Mucosa of descending colon (tissue), 3 donors: ENCODE data around the gene CAPN5. TPM values are rescaled to one million over a fixed set of nuclear protein-coding genes. Genes with fewer than 3 reads are reported as not detected.
"Not testable (repeated sequence)": the region's sequence is repeated elsewhere in the genome, so short reads cannot be mapped to it uniquely, and the experiment has no call there.

ENCODE experiments used
- ATAC-seq: fragments of 200-7000 bp; cut with Tn5 transposase; one replicate; pipeline ENCODE4 v1.9.1; 2020; ENCODE audit warnings: mild to moderate bottlenecking, moderate library complexity
- DNase-seq, 3 donors: peaks; one replicate each; pipeline ENCODE4 v3.0.0-alpha.2; 2020
- H3K36me3 ChIP-seq: fragments of 200-600 bp; one replicate; pipeline ENCODE4 v1.8.0; 2021; ENCODE audit warnings: low read depth, mild to moderate bottlenecking
- H3K4me1 ChIP-seq: fragments of 200-600 bp; one replicate; pipeline ENCODE4 v1.8.0; 2021; ENCODE audit warnings: low read depth, mild to moderate bottlenecking
- H3K4me3 ChIP-seq: fragments of 200-600 bp; one replicate; pipeline ENCODE4 v1.8.0; 2021; ENCODE audit warnings: mild to moderate bottlenecking
- H3K9me3 ChIP-seq: fragments of 200-600 bp; one replicate; pipeline ENCODE4 v1.8.0; 2021; ENCODE audit warnings: mild to moderate bottlenecking
- intact Hi-C, 2 donors: fragments of 100-400 bp; cut with DNase I in 1 of 2; cut with micrococcal nuclease in 1 of 2; formaldehyde crosslinking; loops; one replicate each; pipeline versions ENCODE4 v1.11.0 to v1.11.1; 2022; cut with DNase I, micrococcal nuclease
- total RNA-seq, 3 donors: library from RNA; stranded (reverse); fragmentation: NEBNext Ultra II Directional in 2 of 3; extraction: Animal tissue kit (Norgen Biotek cat#: 25700) in 2 of 3; gene quantifications; one replicate each; pipeline versions ENCODE4 v1.2.1 to v1.2.4, GENCODE V29; 2021 to 2023
- TF ChIP-seq, protein P1 (sequence below): fragments of 200-600 bp; IDR thresholded peaks from one replicate; pipeline ENCODE4 v1.8.0; 2022; ENCODE audit warnings: antibody characterized with exemption, mild to moderate bottlenecking
- donor health status: DM: no; HTN: no; CAD: no; lungs with moderate emphysema.
- donor health status: DM: no; HTN: no; CAD: no.
- donor health status: DM: no; HTN: yes; CAD: no.

CAPN5 gene
- total RNA-seq, 3 donors from 2014 or later = 142 to 351 (median 253) TPM

DNA sequence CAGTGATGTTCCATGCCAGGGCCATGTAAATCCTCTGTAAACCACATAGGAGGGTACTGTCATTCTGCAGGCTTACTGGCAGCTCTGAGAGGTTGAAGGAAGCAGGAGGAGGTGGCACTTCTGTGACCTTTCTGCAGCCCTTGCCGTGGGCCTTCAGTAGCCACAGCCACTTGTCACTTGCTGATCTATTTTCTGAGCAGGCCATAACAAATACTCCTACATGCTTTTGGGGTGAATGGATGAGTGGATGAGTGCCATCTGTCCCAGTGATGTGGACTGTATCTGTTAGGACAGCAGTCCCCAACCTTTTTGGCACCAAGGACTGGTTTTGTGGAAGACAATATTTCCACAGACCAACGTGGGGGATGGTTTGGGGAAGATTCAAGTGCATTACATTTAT, 22.4 kb upstream of the CAPN5 start:
- Histone ChIP-seq H3K9me3 (no peaks in the 10 kb centered on the region), H3K4me3 (no peak overlapping the region), H3K4me1 (peaks cover 23% of the 10 kb centered on the region), H3K36me3 (no peaks in the 10 kb centered on the region)
- no peak for ATAC-seq
- intact Hi-C loops = loop anchor here in 1 of 2 donors (10.0 kb wide), 1 partner anchor 140 kb away; no protein-coding TSS in a partner anchor
- no peak for DNase-seq
- TF ChIP-seq, protein P1, sequence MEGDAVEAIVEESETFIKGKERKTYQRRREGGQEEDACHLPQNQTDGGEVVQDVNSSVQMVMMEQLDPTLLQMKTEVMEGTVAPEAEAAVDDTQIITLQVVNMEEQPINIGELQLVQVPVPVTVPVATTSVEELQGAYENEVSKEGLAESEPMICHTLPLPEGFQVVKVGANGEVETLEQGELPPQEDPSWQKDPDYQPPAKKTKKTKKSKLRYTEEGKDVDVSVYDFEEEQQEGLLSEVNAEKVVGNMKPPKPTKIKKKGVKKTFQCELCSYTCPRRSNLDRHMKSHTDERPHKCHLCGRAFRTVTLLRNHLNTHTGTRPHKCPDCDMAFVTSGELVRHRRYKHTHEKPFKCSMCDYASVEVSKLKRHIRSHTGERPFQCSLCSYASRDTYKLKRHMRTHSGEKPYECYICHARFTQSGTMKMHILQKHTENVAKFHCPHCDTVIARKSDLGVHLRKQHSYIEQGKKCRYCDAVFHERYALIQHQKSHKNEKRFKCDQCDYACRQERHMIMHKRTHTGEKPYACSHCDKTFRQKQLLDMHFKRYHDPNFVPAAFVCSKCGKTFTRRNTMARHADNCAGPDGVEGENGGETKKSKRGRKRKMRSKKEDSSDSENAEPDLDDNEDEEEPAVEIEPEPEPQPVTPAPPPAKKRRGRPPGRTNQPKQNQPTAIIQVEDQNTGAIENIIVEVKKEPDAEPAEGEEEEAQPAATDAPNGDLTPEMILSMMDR = no peak

DNA sequence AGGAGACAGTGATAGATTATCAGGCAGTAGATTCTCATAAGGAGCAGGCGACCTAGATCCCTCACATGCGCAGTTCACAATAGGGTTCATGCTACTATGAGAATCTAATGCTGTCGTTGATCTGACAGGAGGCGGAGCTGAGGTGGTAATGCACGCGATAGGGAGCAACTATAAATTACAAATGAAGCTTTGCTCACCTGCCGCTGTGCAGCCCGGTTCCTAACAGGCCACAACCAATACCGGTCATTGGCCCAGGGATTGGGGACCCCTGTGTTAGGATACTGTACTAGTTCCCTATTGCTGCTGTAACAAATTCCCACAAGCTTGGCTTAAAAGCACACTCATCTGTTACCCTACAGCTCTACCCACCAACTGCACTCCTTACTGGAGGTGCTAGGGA, 21.9 kb upstream of the CAPN5 start:
- H3K9me3 ChIP-seq = no peaks in the 10 kb centered on the region
- TF ChIP-seq, protein P1 = no peak
- DNase-seq (no peak), ATAC-seq (no peak)
- peaks cover 23% of the 10 kb centered on the region for H3K4me1 ChIP-seq
- intact Hi-C loops = loop anchor here (5.0 to 10.0 kb wide), 2 partner anchors 47 to 140 kb away; no protein-coding TSS in a partner anchor
- no peak overlapping the region for H3K4me3 ChIP-seq
- no peaks in the 10 kb centered on the region for H3K36me3 ChIP-seq

DNA sequence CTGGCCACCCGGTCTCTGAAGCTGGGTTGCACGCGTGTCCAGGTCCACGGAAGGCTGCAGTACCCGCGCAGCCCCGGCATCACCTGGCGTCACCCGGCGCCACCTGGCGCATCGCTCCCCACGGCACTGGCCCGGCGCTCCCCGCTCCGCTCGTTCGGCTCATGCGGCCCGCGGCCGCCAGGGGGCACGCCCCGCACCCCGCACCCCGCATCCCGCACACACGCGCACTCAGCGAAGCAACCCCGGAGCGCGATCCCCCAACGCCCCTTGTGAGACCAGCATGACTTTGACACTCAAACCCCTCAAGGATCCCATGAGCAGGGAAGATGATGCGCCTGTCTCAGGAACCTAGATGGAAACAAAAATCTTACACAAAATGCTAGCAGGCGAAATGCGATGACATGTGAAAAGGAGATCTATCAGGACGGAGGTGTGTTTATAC, 20.7 kb upstream of the CAPN5 start:
- intact Hi-C loops = loop anchor here (5.0 to 10.0 kb wide), 2 partner anchors 46 to 139 kb away; no protein-coding TSS in a partner anchor
- Histone ChIP-seq H3K36me3 (no peaks in the 10 kb centered on the region), H3K4me3 (no peak overlapping the region), H3K9me3 (no peaks in the 10 kb centered on the region), H3K4me1 (peaks cover 20% of the 10 kb centered on the region)
- DNase-seq = peak; percentile 71 to 85 (median 80)
- ATAC-seq = peak; percentile 78
- TF ChIP-seq, protein P1 = peak; percentile 83

DNA sequence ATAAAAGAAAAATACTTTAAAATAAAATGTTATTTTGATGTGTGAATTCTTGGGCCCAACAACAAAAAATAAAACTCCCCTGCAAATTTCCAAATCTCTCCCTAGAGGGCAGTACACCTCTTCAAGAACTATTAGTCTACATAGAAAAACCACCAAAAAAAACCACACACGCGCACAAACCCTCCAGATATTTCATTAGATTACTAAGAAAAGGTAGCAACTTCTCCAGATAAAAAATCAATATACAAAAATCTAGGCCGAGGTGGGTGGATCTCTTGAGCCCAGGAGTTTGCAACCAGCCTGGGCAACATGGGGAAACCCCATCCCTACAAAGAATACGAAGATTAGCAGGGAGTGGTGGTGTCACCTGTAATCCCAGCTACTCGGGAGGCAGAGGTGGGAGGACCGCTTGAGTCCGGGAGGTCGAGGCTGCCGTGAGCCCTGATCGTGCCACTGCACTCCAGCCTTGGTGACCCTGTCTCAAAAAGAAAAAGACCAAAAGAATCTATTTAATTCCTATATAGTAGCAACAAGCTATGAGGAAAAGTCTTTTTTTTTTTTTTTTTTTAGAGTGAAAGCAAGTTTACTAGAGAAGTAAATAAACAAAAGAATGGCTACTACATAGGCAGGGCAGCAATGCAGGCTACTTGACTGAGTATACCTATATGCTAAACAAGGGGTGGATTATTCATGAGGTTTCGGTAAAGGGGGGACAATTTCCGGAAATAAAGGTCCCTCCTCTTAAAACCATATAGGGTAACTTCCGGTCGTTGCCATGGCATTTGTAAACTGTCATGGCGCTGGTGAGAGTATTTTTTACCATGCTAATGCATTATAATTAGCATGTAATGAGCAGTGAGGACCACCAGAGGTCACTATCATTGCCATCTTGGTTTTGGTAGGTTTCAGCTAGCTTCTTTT, 19.5 kb upstream of the CAPN5 start:
- TF ChIP-seq, protein P1 = peak; percentile 53
- no peaks in the 10 kb centered on the region for H3K36me3 ChIP-seq
- intact Hi-C loops = loop anchor here (5.0 to 10.0 kb wide), 2 partner anchors 45 to 138 kb away; no protein-coding TSS in a partner anchor
- no peak overlapping the region for H3K4me3 ChIP-seq
- DNase-seq (peak in 2 of 3 donors; percentile 64 to 95), ATAC-seq (peak; percentile 74)
- peaks cover 20% of the 10 kb centered on the region for H3K4me1 ChIP-seq
- H3K9me3 ChIP-seq = no peaks in the 10 kb centered on the region

DNA sequence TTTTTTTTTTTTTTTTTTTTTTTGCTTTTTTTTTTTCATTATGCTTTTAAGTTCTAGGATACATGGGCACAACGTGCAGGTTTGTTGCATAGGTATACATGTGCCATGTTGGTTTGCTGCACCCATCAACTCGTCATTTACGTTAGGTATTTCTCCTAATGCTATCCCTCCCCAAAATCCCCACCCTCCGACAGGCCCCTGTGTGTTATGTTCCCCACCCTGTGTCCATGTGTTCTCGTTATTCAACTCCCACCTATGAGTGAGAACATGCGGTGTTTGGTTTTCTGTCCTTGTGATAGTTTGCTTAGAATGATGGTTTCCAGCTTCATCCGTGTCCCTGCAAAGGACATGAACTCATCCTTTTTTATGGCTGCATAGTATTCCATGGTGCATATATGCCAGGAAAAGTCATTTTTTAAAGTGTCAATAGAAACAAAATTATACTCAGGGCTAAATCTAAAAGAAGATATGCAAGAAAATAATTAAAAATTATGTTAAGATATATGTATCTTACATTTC, 18.8 kb upstream of the CAPN5 start:
- not testable (repeated sequence) for H3K9me3 ChIP-seq, H3K36me3 ChIP-seq, ATAC-seq, H3K4me3 ChIP-seq
- peak in 1 of 3 donors; percentile 24 for DNase-seq
- peaks cover 20% of the 10 kb centered on the region for H3K4me1 ChIP-seq
- intact Hi-C loops = loop anchor here (5.0 to 10.0 kb wide), 2 partner anchors 44 to 137 kb away; no protein-coding TSS in a partner anchor

DNA sequence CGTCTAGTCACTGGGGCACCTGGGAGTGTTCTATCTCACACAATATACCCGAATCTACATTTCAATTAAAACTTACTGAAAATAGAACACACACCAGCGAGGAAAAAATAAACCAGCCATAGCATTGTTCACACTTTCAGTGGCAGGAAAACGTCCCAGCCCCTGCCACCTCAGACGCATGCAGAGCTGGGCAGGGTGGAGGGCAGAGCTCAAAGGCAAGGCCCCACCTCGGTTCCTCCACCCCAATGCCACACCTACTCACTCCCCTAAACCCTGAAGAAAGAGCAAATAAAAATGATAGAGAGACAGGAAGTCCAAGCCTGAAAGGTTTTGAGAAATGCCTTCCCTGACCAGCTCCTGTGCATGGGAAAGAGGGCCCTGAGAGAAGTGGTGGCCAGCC, 17.7 kb upstream of the CAPN5 start:
- H3K36me3 ChIP-seq = no peaks in the 10 kb centered on the region
- DNase-seq = peak; percentile 79 to 83 (median 82)

More for the DNA sequence above, 17.7 kb upstream of the CAPN5 start:
- intact Hi-C loops = loop anchor here (5.0 to 10.0 kb wide), 2 partner anchors 43 to 136 kb away; no protein-coding TSS in a partner anchor
- TF ChIP-seq, protein P1 = no peak
- ATAC-seq = peak; percentile 81
- Histone ChIP-seq H3K4me3 (no peak overlapping the region), H3K4me1 (peaks cover 20% of the 10 kb centered on the region), H3K9me3 (no peaks in the 10 kb centered on the region)
